K562 (cell line): Measurements from ENCODE around the gene NEU1. TPM values are rescaled to one million over a fixed set of nuclear protein-coding genes. Genes with fewer than 3 reads are reported as not detected.

Source experiments
- CREB1 ChIP-seq, 2 experiments: sonication (generic) in 1 of 2; formaldehyde crosslinking in 1 of 2; IDR thresholded peaks; 2 replicates each; pipeline versions ENCODE4 v1.6.1 to v1.8.0; 2012 to 2022; ENCODE audit warnings: inconsistent platforms in 1 of 2, mild to moderate bottlenecking in 1 of 2, missing genetic modification reagents in 1 of 2, moderate library complexity in 1 of 2
- HDAC2 ChIP-seq: fragments of 450-650 bp; IDR thresholded peaks from 2 replicates; pipeline ENCODE4 v1.6.1; 2016; ENCODE audit warnings: mild to moderate bottlenecking
- HLTF ChIP-seq: fragments of 450-650 bp; IDR thresholded peaks from 2 replicates; pipeline ENCODE4 v1.6.1; 2016
- YY1 ChIP-seq, 3 experiments: IDR thresholded peaks; 2 replicates each; pipeline ENCODE4 v1.6.1; 2011; ENCODE audit warnings: low read length in 2 of 3, mild to moderate bottlenecking in 2 of 3, moderate library complexity in 2 of 3, borderline replicate concordance in 1 of 3, control low read depth in 1 of 3, low read depth in 1 of 3; ENCODE audit not compliant: insufficient read depth in 3 of 3, insufficient replicate concordance in 2 of 3, control insufficient read depth in 1 of 3, insufficient read length in 1 of 3; ENCODE audit errors: extremely low read depth in 1 of 3
- polyA plus RNA-seq, 8 experiments: library from polyadenylated mRNA; depleted of rRNA in 4 of 8; stranded (reverse) in 5 of 8; unstranded in 3 of 8; fragments of >200 nt; fragmentation: Nextera tagmentation in 2 of 8; fragmentation: Illumina TruSeq in 1 of 8; extraction: Ambion mirVana in 2 of 8; extraction: Trizol in 1 of 8; gene quantifications; 2 replicates each; pipeline versions ENCODE4 v1.2.1 to v1.2.3, GENCODE V29; 2011 to 2014; ENCODE audit warnings: inconsistent platforms in 1 of 8, missing spikeins in 1 of 8
- total RNA-seq, 7 experiments: library from RNA; depleted of rRNA in 6 of 7; stranded (reverse); fragments of >200 nt in 6 of 7; fragmentation: Illumina TruSeq in 2 of 7; extraction: Trizol in 2 of 7; gene quantifications; 2 replicates each; pipeline versions ENCODE4 v1.2.1 to v1.2.3, GENCODE V29; 2011 to 2021; ENCODE audit warnings: low replicate concordance in 1 of 7
- TF ChIP-seq, protein P1 (sequence below): fragments of 250-450 bp; sonication (Bioruptor Pico); IDR thresholded peaks from 2 replicates; pipeline ENCODE4 v1.8.0; 2022; ENCODE audit warnings: moderate library complexity, mild to moderate bottlenecking, inconsistent platforms
- TF ChIP-seq, protein P2 (sequence below), 2 experiments: fragments of 450-650 bp; formaldehyde crosslinking in 1 of 2; IDR thresholded peaks; 2 replicates each; pipeline versions ENCODE4 v1.4.0 to v1.6.1; 2014 to 2020; ENCODE audit warnings: mild to moderate bottlenecking in 2 of 2, borderline replicate concordance in 1 of 2, low read depth in 1 of 2
- TF ChIP-seq, protein P3 (sequence below), 3 experiments: fragments of 200-800 bp in 1 of 3; fragments of 250-450 bp in 1 of 3; fragments of 450-650 bp in 1 of 3; sonication (Bioruptor Pico) in 1 of 3; sonication (Bioruptor generic) in 1 of 3; formaldehyde crosslinking in 1 of 3; IDR thresholded peaks; 2 replicates each; pipeline versions ENCODE4 v1.6.1 to v1.8.0; 2016 to 2022; ENCODE audit warnings: mild to moderate bottlenecking in 2 of 3, missing genetic modification characterization in 2 of 3, missing compliant biosample characterization in 1 of 3, moderate library complexity in 1 of 3

NEU1 gene
- total and polyA plus RNA-seq, 9 of the 15 experiments (the other 6 are each of a cell fraction or from before 2014, with no cell fraction given) = 14.8 to 67.8 (median 51.0) TPM

GRCh38 chr6:31901953-31902643 lies 39.5 kb upstream of the NEU1 start, which contains the start of gene ZBTB12 (continued):
- TF ChIP-seq, protein P1, sequence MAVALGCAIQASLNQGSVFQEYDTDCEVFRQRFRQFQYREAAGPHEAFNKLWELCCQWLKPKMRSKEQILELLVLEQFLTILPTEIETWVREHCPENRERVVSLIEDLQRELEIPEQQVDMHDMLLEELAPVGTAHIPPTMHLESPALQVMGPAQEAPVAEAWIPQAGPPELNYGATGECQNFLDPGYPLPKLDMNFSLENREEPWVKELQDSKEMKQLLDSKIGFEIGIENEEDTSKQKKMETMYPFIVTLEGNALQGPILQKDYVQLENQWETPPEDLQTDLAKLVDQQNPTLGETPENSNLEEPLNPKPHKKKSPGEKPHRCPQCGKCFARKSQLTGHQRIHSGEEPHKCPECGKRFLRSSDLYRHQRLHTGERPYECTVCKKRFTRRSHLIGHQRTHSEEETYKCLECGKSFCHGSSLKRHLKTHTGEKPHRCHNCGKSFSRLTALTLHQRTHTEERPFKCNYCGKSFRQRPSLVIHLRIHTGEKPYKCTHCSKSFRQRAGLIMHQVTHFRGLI (CRISPR knock-in tag) = no peak
- TF ChIP-seq, protein P2, sequence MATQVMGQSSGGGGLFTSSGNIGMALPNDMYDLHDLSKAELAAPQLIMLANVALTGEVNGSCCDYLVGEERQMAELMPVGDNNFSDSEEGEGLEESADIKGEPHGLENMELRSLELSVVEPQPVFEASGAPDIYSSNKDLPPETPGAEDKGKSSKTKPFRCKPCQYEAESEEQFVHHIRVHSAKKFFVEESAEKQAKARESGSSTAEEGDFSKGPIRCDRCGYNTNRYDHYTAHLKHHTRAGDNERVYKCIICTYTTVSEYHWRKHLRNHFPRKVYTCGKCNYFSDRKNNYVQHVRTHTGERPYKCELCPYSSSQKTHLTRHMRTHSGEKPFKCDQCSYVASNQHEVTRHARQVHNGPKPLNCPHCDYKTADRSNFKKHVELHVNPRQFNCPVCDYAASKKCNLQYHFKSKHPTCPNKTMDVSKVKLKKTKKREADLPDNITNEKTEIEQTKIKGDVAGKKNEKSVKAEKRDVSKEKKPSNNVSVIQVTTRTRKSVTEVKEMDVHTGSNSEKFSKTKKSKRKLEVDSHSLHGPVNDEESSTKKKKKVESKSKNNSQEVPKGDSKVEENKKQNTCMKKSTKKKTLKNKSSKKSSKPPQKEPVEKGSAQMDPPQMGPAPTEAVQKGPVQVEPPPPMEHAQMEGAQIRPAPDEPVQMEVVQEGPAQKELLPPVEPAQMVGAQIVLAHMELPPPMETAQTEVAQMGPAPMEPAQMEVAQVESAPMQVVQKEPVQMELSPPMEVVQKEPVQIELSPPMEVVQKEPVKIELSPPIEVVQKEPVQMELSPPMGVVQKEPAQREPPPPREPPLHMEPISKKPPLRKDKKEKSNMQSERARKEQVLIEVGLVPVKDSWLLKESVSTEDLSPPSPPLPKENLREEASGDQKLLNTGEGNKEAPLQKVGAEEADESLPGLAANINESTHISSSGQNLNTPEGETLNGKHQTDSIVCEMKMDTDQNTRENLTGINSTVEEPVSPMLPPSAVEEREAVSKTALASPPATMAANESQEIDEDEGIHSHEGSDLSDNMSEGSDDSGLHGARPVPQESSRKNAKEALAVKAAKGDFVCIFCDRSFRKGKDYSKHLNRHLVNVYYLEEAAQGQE (IDR thresholded peaks at IDR 0.05; ENCODE audit: borderline replicate concordance) = peak; percentile 65
- TF ChIP-seq, protein P2 (CRISPR knock-in tag; IDR thresholded peaks at IDR 0.05; ENCODE audit: low read depth) = peak; percentile 89; the same call in 1 of the 2 replicates
- TF ChIP-seq HDAC2 = no peak
- TF ChIP-seq, protein P3, sequence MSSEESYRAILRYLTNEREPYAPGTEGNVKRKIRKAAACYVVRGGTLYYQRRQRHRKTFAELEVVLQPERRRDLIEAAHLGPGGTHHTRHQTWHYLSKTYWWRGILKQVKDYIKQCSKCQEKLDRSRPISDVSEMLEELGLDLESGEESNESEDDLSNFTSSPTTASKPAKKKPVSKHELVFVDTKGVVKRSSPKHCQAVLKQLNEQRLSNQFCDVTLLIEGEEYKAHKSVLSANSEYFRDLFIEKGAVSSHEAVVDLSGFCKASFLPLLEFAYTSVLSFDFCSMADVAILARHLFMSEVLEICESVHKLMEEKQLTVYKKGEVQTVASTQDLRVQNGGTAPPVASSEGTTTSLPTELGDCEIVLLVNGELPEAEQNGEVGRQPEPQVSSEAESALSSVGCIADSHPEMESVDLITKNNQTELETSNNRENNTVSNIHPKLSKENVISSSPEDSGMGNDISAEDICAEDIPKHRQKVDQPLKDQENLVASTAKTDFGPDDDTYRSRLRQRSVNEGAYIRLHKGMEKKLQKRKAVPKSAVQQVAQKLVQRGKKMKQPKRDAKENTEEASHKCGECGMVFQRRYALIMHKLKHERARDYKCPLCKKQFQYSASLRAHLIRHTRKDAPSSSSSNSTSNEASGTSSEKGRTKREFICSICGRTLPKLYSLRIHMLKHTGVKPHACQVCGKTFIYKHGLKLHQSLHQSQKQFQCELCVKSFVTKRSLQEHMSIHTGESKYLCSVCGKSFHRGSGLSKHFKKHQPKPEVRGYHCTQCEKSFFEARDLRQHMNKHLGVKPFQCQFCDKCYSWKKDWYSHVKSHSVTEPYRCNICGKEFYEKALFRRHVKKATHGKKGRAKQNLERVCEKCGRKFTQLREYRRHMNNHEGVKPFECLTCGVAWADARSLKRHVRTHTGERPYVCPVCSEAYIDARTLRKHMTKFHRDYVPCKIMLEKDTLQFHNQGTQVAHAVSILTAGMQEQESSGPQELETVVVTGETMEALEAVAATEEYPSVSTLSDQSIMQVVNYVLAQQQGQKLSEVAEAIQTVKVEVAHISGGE (CRISPR knock-in tag; IDR thresholded peaks at IDR 0.05) = peak in 1 of 3 experiments; percentile 74; a peak in 1 of 6 replicates
- TF ChIP-seq YY1 (IDR thresholded peaks at IDR 0.05; ENCODE audit: borderline replicate concordance in 1 of 3, control insufficient read depth in 1 of 3, extremely low read depth in 1 of 3, insufficient read depth in 3 of 3, insufficient read length in 1 of 3, insufficient replicate concordance in 2 of 3, low read depth in 1 of 3, low read length in 2 of 3) = peak in 2 of 3 experiments; percentile 32 to 59
- TF ChIP-seq CREB1 (IDR thresholded peaks at IDR 0.05) = peak; percentile 45
- TF ChIP-seq CREB1 (CRISPR knock-in tag; IDR thresholded peaks at IDR 0.05) = peak; percentile 31; the same call in 1 of the 2 replicates
- no peak for TF ChIP-seq HLTF
